Coronary artery (tissue), 2 donors: ENCODE measurements around the gene FAR2.

Experiments used
- DNase-seq: peaks from one replicate; pipeline ENCODE4 v3.0.0-alpha.2; 2017; ENCODE audit warnings: low spot score
- H3K27ac ChIP-seq, 2 donors: fragments of 200-600 bp; sonication (generic); one replicate each; pipeline ENCODE4 v1.5.1; 2016 to 2019
- H3K4me3 ChIP-seq: fragments of 200-600 bp; sonication (generic); 2 replicates; pipeline ENCODE4 v1.5.1; 2016; ENCODE audit warnings: mild to moderate bottlenecking, moderate library complexity
- TF ChIP-seq, protein P1 (sequence below): fragments of 200-600 bp; sonication (generic); IDR thresholded peaks from one replicate; pipeline ENCODE4 v1.5.1; 2019; ENCODE audit warnings: antibody characterized with exemption

Gene FAR2

DNA sequence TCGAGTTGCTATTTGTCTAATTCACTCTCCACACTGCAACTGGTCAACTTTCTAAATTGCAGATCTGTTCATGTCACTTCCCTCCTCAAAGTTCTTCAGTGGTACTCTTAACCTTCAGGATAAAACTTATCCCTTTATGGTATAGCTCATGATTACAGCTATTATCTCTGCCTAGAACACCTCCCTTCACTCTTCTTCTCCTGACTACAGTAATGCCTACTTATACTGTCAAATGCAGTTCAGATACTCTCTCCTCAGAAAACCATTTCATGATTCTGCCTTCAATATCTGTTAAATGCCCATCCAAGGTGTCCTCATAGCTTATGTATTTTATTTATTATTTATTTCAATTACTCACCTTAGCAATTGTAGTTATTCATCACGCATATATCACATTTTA lies 85.5 kb downstream of the FAR2 start:
- TF ChIP-seq, protein P1, sequence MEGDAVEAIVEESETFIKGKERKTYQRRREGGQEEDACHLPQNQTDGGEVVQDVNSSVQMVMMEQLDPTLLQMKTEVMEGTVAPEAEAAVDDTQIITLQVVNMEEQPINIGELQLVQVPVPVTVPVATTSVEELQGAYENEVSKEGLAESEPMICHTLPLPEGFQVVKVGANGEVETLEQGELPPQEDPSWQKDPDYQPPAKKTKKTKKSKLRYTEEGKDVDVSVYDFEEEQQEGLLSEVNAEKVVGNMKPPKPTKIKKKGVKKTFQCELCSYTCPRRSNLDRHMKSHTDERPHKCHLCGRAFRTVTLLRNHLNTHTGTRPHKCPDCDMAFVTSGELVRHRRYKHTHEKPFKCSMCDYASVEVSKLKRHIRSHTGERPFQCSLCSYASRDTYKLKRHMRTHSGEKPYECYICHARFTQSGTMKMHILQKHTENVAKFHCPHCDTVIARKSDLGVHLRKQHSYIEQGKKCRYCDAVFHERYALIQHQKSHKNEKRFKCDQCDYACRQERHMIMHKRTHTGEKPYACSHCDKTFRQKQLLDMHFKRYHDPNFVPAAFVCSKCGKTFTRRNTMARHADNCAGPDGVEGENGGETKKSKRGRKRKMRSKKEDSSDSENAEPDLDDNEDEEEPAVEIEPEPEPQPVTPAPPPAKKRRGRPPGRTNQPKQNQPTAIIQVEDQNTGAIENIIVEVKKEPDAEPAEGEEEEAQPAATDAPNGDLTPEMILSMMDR, result no peak
- no peak overlapping the region for H3K27ac ChIP-seq
- no peak overlapping the region for H3K4me3 ChIP-seq
- no peak for DNase-seq

DNA sequence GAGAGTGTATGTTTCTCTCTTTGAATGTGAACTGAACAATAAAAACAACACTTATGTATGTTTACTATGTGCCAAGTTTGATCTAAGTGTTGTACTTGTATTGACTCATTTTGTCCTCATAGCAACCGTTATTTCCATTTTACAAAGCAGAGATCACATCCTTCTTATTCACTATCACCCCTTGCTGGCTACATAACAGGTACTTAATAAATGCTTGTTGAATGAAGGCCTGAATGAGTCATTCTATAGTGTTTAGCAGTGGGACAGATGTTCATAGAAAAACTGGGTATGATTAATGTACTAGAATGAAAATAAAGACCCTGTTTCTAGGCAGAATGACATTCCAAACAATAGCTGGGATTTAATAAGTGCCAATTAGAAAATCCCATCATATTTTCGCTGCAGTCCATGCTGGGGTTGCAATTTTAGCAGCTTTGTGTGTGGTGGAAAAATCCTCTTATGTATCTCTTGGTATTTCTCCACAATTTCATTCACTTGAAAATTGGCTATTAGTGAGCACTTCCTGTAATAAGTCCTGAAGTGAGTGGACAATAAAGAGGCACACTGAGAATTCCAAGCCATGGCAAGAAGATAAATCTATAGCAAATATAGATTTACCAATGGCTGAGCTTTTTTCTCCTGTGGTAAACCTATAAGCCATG lies 86.0 kb downstream of the FAR2 start:
- no peak for DNase-seq
- H3K4me3 ChIP-seq, result no peak overlapping the region
- H3K27ac ChIP-seq, result no peak overlapping the region
- TF ChIP-seq, protein P1, result no peak

DNA sequence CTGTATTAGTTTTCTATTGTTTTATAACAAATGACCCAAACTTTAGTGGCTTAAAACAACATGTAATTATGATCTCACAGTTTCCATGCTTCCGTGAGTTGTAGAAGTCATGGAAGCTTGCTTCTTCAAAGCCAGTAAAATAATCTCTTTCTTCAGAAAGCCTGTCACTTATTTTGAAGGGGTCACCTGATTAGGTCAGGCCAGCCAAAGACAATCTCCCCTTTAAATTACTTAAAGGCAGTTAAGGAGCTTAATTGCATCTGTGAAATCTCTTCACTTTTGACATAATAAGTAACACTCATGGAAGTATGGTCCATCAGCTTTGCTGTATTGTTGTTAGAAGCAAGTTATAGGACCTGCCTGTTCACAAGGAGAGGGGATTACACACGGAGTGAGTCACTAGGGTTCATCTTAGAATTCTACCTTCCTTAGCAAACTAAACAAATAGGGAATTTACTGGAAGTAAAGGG lies 89.8 kb downstream of the FAR2 start:
- H3K4me3 ChIP-seq, result no peak overlapping the region
- TF ChIP-seq, protein P1, result no peak
- DNase-seq, result no peak
- no peak overlapping the region for H3K27ac ChIP-seq

DNA sequence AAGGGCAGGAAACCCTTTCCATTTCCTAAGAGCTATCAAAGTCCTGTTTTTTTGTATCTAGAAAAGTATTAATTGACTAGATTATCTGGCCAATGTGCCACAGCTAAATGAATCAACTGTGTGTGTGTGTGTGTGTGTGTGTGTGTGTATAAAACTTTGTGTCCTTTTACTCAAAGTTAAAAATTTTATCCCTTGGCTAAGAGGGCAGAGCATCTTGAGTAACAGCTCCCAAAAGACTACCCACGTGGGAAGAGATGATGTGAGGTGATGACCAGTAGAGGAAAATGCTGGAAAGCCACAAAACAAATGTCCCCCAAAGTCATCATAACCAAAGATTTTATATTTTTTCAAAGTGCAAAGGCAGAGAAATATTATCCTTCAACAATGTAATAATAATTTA lies 90.3 kb downstream of the FAR2 start:
- TF ChIP-seq, protein P1, result no peak
- no peak for DNase-seq
- Histone ChIP-seq H3K4me3 (no peak overlapping the region), H3K27ac (no peak overlapping the region)

DNA sequence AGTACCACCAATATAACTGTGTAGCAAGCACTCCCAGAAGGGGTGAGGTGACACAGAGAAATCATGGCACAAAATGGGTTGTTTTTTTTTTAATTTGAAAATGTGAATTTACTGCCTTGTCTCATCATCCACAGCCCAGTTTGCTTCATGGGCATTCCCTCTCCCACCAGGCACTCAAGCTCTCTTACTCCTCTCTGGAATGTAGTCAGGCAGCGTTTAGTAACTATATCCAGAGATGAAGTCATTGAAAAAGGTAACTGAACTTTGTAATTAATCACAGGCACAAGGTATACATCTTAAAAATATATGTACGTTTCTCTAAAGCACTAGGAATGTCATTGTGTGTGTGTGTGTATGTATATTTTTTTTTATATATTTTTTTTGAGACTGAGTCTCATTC lies 91.4 kb downstream of the FAR2 start:
- Histone ChIP-seq H3K27ac (no peak overlapping the region), H3K4me3 (no peak overlapping the region)
- DNase-seq, result no peak
- TF ChIP-seq, protein P1, result no peak

DNA sequence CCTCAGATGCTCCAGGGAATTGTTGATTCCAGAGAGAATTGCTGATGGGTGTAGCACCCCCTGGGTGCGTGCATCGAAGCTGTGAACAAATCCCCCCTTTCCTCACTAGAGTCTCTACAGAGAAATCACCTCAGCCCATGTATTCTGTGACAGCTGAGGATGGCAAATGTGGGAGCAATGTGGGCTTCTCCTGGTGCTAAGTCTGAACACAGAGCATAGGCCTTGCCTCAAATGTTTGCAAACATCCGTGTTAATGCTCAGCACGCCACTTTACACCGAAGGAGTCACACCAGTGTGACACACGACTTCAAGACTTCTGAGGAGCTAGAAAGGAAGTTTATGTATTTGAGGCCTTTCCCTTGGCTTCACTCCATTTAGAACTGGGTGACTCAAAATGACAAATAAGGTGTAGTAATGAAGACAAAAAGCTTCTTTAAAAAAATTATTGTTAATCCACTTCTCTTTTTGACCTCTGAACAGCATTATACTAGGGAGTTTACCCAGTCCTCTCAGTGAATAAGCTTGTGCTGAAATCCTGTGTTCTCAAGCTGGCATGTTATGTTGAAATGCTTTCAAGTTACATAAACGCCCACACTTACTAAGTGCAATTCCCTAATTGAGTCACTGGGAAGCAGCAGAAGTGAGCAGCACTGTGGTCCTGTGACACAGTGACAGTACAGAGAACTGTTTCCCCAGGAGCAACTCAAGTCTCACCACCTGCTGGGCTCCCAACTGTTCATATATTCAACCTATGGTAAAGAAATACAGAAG lies 92.9 kb downstream of the FAR2 start:
- Histone ChIP-seq H3K4me3 (no peak overlapping the region), H3K27ac (peak overlapping the region; percentile 12 to 65)
- no peak for DNase-seq
- TF ChIP-seq, protein P1, result no peak
